K562 (cell line): ENCODE results near the gene CFAP157. TPM values are rescaled to one million over a fixed set of nuclear protein-coding genes. Genes with fewer than 3 reads are reported as not detected.
A peak's percentile ranks its signal among the peaks of the same experiment; 100 is the strongest.

Source experiments
- ARID1B ChIP-seq: fragments of 450-650 bp; IDR thresholded peaks from 2 replicates; pipeline ENCODE4 v1.6.1; 2016; ENCODE audit warnings: antibody characterized with exemption, mild to moderate bottlenecking, inconsistent platforms
- CHD1 ChIP-seq: fragments of 200-600 bp; sonication (generic); IDR thresholded peaks from one replicate; pipeline ENCODE4 v1.6.1; 2012; ENCODE audit warnings: mild to moderate bottlenecking, moderate library complexity, low read length, inconsistent platforms
- KDM1A ChIP-seq, 2 experiments: fragments of 450-650 bp; IDR thresholded peaks; 2 replicates each; pipeline ENCODE4 v1.6.1; 2016; ENCODE audit warnings: mild to moderate bottlenecking in 2 of 2
- MYC ChIP-seq, 2 experiments: fragments of 250-450 bp in 1 of 2; sonication (Bioruptor Pico) in 1 of 2; IDR thresholded peaks; 2 replicates each; pipeline versions ENCODE4 v1.5.1 to v1.6.1; 2012 to 2021; ENCODE audit warnings: low read depth in 2 of 2, borderline replicate concordance in 1 of 2, improper control_type of control experiment in 1 of 2, low read length in 1 of 2, mild to moderate bottlenecking in 1 of 2, moderate library complexity in 1 of 2
- REST ChIP-seq, 2 experiments: fragments of 450-650 bp; formaldehyde crosslinking in 1 of 2; IDR thresholded peaks; 2 replicates each; pipeline versions ENCODE4 v1.4.0 to v1.6.1; 2014 to 2020; ENCODE audit warnings: mild to moderate bottlenecking in 2 of 2, borderline replicate concordance in 1 of 2, low read depth in 1 of 2
- ZNF217 ChIP-seq: sonication (generic); formaldehyde crosslinking; IDR thresholded peaks from 2 replicates; pipeline ENCODE4 v1.8.0; 2022; ENCODE audit warnings: mild to moderate bottlenecking, missing genetic modification reagents
- ZNF407 ChIP-seq: fragments of 450-650 bp; IDR thresholded peaks from 2 replicates; pipeline ENCODE4 v1.6.1; 2016; ENCODE audit warnings: low read depth
- ZNF449 ChIP-seq: fragments of 250-450 bp; sonication (Bioruptor Pico); IDR thresholded peaks from 2 replicates; pipeline ENCODE4 v1.8.0; 2022; ENCODE audit warnings: moderate library complexity, mild to moderate bottlenecking, inconsistent platforms
- ZNF561 ChIP-seq: fragments of 450-650 bp; formaldehyde crosslinking; conservative IDR thresholded peaks from 2 replicates; pipeline ENCODE4 v1.4.0; 2020; ENCODE audit warnings: mild to moderate bottlenecking, moderate library complexity
- polyA plus RNA-seq, 8 experiments: library from polyadenylated mRNA; depleted of rRNA in 4 of 8; stranded (reverse) in 5 of 8; unstranded in 3 of 8; fragments of >200 nt; fragmentation: Nextera tagmentation in 2 of 8; fragmentation: Illumina TruSeq in 1 of 8; extraction: Ambion mirVana in 2 of 8; extraction: Trizol in 1 of 8; gene quantifications; 2 replicates each; pipeline versions ENCODE4 v1.2.1 to v1.2.3, GENCODE V29; 2011 to 2014; ENCODE audit warnings: inconsistent platforms in 1 of 8, missing spikeins in 1 of 8
- total RNA-seq, 7 experiments: library from RNA; depleted of rRNA in 6 of 7; stranded (reverse); fragments of >200 nt in 6 of 7; fragmentation: Illumina TruSeq in 2 of 7; extraction: Trizol in 2 of 7; gene quantifications; 2 replicates each; pipeline versions ENCODE4 v1.2.1 to v1.2.3, GENCODE V29; 2011 to 2021; ENCODE audit warnings: low replicate concordance in 1 of 7

CFAP157 gene
- total and polyA plus RNA-seq, 9 of the 15 experiments (the other 6 are each of a cell fraction or from before 2014, with no cell fraction given): 0.03 TPM; not detected in 8

- TF ChIP-seq REST (IDR thresholded peaks at IDR 0.05; ENCODE audit: borderline replicate concordance) (peak; percentile 35; the same call in 1 of the 2 replicates), REST (CRISPR knock-in tag; IDR thresholded peaks at IDR 0.05; ENCODE audit: low read depth) (no peak), ZNF449 (CRISPR knock-in tag) (no peak), KDM1A (IDR thresholded peaks at IDR 0.05) (no peak), ZNF217 (CRISPR knock-in tag) (no peak), ARID1B (peak; percentile 49; the same call in 1 of the 2 replicates), ZNF407 (no peak), MYC (IDR thresholded peaks at IDR 0.05; ENCODE audit: low read depth, low read length) (peak; percentile 37; the same call in 1 of the 2 replicates), MYC (CRISPR knock-in tag; IDR thresholded peaks at IDR 0.05; ENCODE audit: borderline replicate concordance, low read depth) (0 out of 2 replicates have a peak, but pooled peaks have one; percentile 40), ZNF561 (no peak), CHD1 (no peak)
These were observed 52.1 kb downstream of the CFAP157 start (continued) for GRCh38 chr9:127758843-127759242.
